Measurements from ENCODE around the gene CCL21. TPM values are rescaled to one million over a fixed set of nuclear protein-coding genes. Genes with fewer than 3 reads are reported as not detected.

CCL21 gene
- total and polyA plus RNA-seq, 2 of the 4 experiments (the other 2 are of a cell fraction) = not detected

DNA sequence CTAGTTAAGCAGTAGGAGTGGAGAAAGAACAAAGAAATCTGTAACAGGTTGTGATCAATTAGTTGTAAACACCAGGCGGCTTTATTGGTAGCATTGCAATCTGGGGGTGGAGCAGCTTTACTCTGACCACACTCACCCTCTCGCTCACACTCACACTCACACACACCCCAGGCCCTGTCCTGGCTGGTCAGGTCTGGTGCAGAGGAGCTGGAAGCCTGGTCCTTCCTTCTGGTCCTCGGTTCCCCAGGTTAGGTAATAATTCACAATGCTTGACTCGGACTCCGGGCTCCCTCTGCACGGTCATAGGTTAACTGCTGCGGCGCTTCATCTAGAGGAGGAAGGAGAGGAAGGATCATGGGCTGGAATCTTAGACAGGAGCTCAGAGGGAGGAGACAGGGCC is 20.4 kb downstream of the CCL21 start:
- Histone ChIP-seq H3K4ac (ENCODE audit: low read depth, low read length) (no peak overlapping the region), H3K4me3 (ENCODE audit: insufficient read depth, low read depth, low read length) (no peak overlapping the region), H3K27ac (ENCODE audit: insufficient read depth, low read length) (no peak overlapping the region), H3K23ac (ENCODE audit: low read depth, low read length) (no peak overlapping the region), H2BK20ac (ENCODE audit: low read depth, low read length) (no peak overlapping the region), H3K79me1 (ENCODE audit: low read depth in 1 of 2, low read length in 2 of 2) (no peaks in the 10 kb centered on the region), H2BK15ac (ENCODE audit: low read depth, low read length) (no peak overlapping the region), H3K4me1 (ENCODE audit: control insufficient read depth, insufficient read depth, low read length) (no peaks in the 10 kb centered on the region; the same call in 1 of the 2 replicates), H4K20me1 (ENCODE audit: insufficient read depth, low read length) (no peaks in the 10 kb centered on the region), H2AK9ac (replicated peaks; ENCODE audit: low read depth, low read length, poor library complexity) (no peak overlapping the region), H3K36me3 (ENCODE audit: control insufficient read depth, insufficient read depth, low read length) (no peaks in the 10 kb centered on the region), H3K4me2 (ENCODE audit: low read depth, low read length) (no peak overlapping the region), H4K5ac (ENCODE audit: low read depth, low read length) (no peak overlapping the region), H2BK5ac (ENCODE audit: low read depth, low read length, poor library complexity, severe bottlenecking) (no peak overlapping the region), H3K27me3 (ENCODE audit: control insufficient read depth, insufficient read depth, low read length) (no peaks in the 10 kb centered on the region), H3K56ac (ENCODE audit: extremely low read depth, insufficient read depth, low read length) (no peak overlapping the region), H2AK5ac (ENCODE audit: low read depth, low read length) (no peak overlapping the region), H4K8ac (ENCODE audit: low read depth in 2 of 2, low read length in 2 of 2) (no peak overlapping the region), H2AFZ (replicated peaks; ENCODE audit: low read length, poor library complexity) (no peak overlapping the region), H3K9me1 (ENCODE audit: insufficient read depth, low read length) (0 out of 2 replicates have a peak, but pooled peaks cover 4% of the 10 kb centered on the region), H4K91ac (ENCODE audit: insufficient read depth, low read depth, low read length) (no peak overlapping the region), H3K9me3 (ENCODE audit: control insufficient read depth, insufficient read depth, low read length) (no peaks in the 10 kb centered on the region), H3K14ac (replicated peaks; ENCODE audit: low read depth, low read length) (no peak overlapping the region), H2BK120ac (ENCODE audit: low read depth, low read length) (no peak overlapping the region), H3K9ac (ENCODE audit: low read depth, low read length) (no peak overlapping the region), H3K18ac (ENCODE audit: low read depth, low read length) (no peak overlapping the region)
- no CpG with 5 or more reads among the region's 8 CpGs for WGBS, 2 experiments (ENCODE audit: extremely low coverage in 2 of 2, insufficient read length in 1 of 2)
- no TSS peak for BruUV-seq (replicated peaks)
- dilution Hi-C loops (cut with HindIII; ENCODE audit: low sequenced_read_pairs, unreplicated experiment) (no loop called here), in situ Hi-C loops (cut with MboI; ENCODE audit: low sequenced_read_pairs) (no loop called here), intact Hi-C loops (cut with micrococcal nuclease) (no loop called here)
- DNase-seq (no peak), ATAC-seq (ENCODE audit: low read depth) (no peak)
- no peak for TF ChIP-seq MAZ (IDR thresholded peaks at IDR 0.05; ENCODE audit: borderline replicate concordance, low read depth, low read length)
- no peak for TF ChIP-seq POLR2A (IDR thresholded peaks at IDR 0.05; ENCODE audit: low read depth, low read length)
- no peak for TF ChIP-seq CEBPB (IDR thresholded peaks at IDR 0.05; ENCODE audit: low read depth, low read length)
- TF ChIP-seq RCOR1 (IDR thresholded peaks at IDR 0.05; ENCODE audit: insufficient replicate concordance, low read length) = no peak
- TF ChIP-seq MAFK (IDR thresholded peaks at IDR 0.05; ENCODE audit: low read depth, low read length) = no peak
- TF ChIP-seq USF2 (IDR thresholded peaks at IDR 0.05; ENCODE audit: low read depth, low read length) = no peak
- TF ChIP-seq SMC3 (IDR thresholded peaks at IDR 0.05; ENCODE audit: low read depth, low read length) = no peak
- TF ChIP-seq FOS (IDR thresholded peaks at IDR 0.05; ENCODE audit: low read depth, low read length) = no peak
- TF ChIP-seq NFE2L2 (IDR thresholded peaks at IDR 0.05; ENCODE audit: low read depth, low read length) = no peak
- TF ChIP-seq RFX5 (IDR thresholded peaks at IDR 0.05; ENCODE audit: low read depth, low read length) = no peak
- no peak for TF ChIP-seq BHLHE40 (IDR thresholded peaks at IDR 0.05; ENCODE audit: low read depth, low read length)
- TF ChIP-seq RAD21 (IDR thresholded peaks at IDR 0.05; ENCODE audit: low read length) = no peak
- TF ChIP-seq, protein P1, sequence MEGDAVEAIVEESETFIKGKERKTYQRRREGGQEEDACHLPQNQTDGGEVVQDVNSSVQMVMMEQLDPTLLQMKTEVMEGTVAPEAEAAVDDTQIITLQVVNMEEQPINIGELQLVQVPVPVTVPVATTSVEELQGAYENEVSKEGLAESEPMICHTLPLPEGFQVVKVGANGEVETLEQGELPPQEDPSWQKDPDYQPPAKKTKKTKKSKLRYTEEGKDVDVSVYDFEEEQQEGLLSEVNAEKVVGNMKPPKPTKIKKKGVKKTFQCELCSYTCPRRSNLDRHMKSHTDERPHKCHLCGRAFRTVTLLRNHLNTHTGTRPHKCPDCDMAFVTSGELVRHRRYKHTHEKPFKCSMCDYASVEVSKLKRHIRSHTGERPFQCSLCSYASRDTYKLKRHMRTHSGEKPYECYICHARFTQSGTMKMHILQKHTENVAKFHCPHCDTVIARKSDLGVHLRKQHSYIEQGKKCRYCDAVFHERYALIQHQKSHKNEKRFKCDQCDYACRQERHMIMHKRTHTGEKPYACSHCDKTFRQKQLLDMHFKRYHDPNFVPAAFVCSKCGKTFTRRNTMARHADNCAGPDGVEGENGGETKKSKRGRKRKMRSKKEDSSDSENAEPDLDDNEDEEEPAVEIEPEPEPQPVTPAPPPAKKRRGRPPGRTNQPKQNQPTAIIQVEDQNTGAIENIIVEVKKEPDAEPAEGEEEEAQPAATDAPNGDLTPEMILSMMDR (conservative IDR thresholded peaks at IDR 0.05; ENCODE audit: low read depth, low read length) = no peak
- no peak for TF ChIP-seq MXI1 (IDR thresholded peaks at IDR 0.05; ENCODE audit: borderline replicate concordance, low read depth, low read length)
- no peak for TF ChIP-seq CHD1 (IDR thresholded peaks at IDR 0.05; ENCODE audit: low read depth, low read length)
- TF ChIP-seq, protein P2, sequence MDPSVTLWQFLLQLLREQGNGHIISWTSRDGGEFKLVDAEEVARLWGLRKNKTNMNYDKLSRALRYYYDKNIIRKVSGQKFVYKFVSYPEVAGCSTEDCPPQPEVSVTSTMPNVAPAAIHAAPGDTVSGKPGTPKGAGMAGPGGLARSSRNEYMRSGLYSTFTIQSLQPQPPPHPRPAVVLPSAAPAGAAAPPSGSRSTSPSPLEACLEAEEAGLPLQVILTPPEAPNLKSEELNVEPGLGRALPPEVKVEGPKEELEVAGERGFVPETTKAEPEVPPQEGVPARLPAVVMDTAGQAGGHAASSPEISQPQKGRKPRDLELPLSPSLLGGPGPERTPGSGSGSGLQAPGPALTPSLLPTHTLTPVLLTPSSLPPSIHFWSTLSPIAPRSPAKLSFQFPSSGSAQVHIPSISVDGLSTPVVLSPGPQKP (IDR thresholded peaks at IDR 0.05; ENCODE audit: borderline replicate concordance, low read depth, low read length) = no peak
- ChIA-PET POLR2A (ENCODE audit: unreplicated experiment) (no interaction called here), CTCF (interaction anchor here (0.9 kb wide), 1 partner anchor 13 kb away, joined by 3 read pairs; no protein-coding TSS in a partner anchor)

Measured in IMR-90 (cell line).